Measurements from ENCODE around the gene SBSN.

The SBSN gene, protein sequence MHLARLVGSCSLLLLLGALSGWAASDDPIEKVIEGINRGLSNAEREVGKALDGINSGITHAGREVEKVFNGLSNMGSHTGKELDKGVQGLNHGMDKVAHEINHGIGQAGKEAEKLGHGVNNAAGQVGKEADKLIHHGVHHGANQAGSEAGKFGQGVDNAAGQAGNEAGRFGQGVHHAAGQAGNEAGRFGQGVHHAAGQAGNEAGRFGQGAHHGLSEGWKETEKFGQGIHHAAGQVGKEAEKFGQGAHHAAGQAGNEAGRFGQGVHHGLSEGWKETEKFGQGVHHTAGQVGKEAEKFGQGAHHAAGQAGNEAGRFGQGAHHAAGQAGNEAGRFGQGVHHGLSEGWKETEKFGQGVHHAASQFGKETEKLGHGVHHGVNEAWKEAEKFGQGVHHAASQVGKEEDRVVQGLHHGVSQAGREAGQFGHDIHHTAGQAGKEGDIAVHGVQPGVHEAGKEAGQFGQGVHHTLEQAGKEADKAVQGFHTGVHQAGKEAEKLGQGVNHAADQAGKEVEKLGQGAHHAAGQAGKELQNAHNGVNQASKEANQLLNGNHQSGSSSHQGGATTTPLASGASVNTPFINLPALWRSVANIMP

GRCh38 chr19:35528218-35529038 is at the start of gene SBSN:
Gene SBSN (minus strand): TSS chr19:35528311. CDS start chr19:35528281, 30 bp downstream.
- no peak for DNase-seq (ENCODE audit: low spot score)

DNA sequence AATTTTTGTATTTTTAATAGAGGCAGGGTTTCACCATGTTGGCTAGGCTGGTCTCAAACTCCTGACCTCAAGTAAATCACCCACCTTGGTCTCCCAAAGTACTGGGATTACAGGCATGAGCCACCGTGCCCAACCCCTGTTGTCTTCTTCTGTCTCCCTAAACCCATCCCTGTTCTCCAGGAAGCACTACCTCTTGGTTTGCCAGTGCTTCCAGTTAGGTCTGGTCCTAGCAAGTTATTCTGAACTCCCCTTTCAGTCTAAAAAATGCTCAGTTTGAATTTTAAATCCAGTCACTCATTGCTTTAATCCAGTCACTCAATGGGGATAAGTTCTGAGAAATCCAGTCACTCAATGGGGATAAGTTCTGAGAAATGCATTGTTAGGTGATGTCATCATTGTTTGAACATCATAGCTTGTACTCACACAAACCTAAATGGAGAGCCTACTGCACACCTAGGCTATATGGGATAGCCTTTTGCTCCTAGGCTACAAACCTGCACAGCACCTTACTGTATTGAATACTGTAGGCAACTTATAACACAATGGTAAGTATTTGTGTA is 43.4 kb upstream of the SBSN start:
- DNase-seq (ENCODE audit: low spot score) = no peak

- DNase-seq (ENCODE audit: low spot score) = no peak
Measured at GRCh38 chr19:35569281-35569781, 41.2 kb upstream of the SBSN start.

GRCh38 chr19:35566738-35567137 is 38.6 kb upstream of the SBSN start:
- no peak for DNase-seq (ENCODE audit: low spot score)

- DNase-seq (ENCODE audit: low spot score) = no peak
Measured at GRCh38 chr19:35565016-35565856, 37.1 kb upstream of the SBSN start.

GRCh38 chr19:35563207-35563829 is 35.2 kb upstream of the SBSN start, which contains the start of gene ATP4A:
Gene ATP4A (minus strand): TSS chr19:35563658. CDS start chr19:35563629, 29 bp downstream.
- no peak for DNase-seq (ENCODE audit: low spot score)

DNA sequence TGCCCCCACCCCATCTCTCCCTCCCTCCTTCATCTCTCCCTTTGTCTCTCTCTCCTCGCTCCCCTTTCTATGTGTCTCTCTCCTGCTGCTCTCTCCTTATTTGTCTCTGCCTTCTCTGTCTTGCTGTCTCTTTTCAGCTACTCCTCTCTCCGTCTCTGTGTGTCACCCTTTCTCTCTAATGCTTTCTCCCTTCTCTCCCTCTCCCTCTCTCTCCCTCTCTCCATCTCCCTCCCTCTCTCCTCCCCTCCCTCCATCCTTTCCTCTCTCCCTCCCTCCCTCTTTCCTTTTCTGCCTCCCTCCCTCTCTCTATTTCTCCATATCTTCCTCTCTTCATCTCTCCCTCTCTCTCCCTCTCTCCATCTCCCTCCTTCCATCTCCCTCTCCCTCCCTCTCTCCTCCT is 34.7 kb upstream of the SBSN start:
- DNase-seq (ENCODE audit: low spot score) = no peak

DNA sequence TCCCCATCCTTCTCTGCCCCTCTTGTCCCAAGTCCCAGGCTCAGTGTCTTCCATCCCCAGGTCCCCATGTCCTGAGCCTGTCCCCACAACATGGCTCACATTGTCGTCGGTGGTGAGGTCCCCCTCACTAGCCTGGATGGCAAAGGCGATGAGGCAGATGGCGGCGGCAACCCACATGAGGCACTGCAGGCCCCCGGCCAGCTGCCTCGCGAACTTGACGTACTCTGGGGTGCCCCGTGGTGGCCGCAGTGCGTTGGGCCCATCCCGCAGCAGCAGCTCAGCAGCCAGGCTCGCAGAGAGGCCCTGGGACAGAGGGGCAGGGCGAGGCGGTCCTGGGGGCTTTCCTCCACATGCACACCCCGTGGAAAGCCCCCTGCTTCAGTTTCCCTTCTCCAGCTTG is 34.2 kb upstream of the SBSN start:
- no peak for DNase-seq (ENCODE audit: low spot score)

GRCh38 chr19:35561436-35561835 is 33.3 kb upstream of the SBSN start:
- no peak for DNase-seq (ENCODE audit: low spot score)

- DNase-seq (ENCODE audit: low spot score) = no peak
Measured at GRCh38 chr19:35560677-35561076, 32.6 kb upstream of the SBSN start.

GRCh38 chr19:35560271-35560670 is 32.2 kb upstream of the SBSN start:
- no peak for DNase-seq (ENCODE audit: low spot score)

DNA sequence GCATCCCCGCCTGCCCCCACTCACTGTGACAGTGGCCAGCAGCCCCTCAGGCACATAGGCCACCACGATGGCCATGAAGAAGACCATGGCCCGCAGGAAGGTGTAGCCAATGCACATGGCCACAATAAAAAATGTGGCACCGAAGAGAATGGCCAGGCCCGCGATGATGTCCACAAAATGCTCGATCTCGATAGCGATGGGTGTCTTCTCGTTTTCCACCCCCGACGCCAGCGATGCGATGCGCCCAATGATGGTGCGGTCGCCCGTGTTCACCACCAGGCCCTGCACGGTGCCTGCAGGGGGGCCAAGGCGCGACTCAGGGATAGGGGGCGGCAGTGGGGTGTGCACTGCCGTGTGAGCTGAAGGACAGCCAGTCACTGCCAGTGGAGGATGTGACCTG is 31.7 kb upstream of the SBSN start:
- no peak for DNase-seq (ENCODE audit: low spot score)

DNA sequence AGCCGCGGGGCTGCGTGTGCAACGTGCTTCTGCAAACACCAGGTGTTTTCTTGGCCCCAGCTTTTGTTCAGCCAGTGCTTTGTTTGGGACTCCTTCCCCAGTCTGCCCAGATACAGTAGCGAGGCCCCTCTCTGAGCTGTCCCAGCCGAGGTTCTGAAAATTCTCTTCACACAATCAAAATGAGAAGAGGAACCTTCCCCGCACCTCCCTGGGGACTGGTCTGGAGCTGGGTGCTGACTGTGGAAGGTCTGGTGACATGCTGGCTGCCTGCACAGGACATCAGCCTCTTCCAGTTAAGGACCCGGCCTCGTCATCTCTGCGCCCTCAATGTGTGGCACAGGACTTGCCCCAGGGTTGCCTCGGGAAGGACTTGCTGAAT is 31.2 kb upstream of the SBSN start:
- no peak for DNase-seq (ENCODE audit: low spot score)

GRCh38 chr19:35558400-35559280 is 30.5 kb upstream of the SBSN start:
- DNase-seq (ENCODE audit: low spot score) = no peak

- DNase-seq (ENCODE audit: low spot score) = peak; percentile 49
Measured at GRCh38 chr19:35557539-35558399, 29.7 kb upstream of the SBSN start.

- no peak for DNase-seq (ENCODE audit: low spot score)
Measured at GRCh38 chr19:35556846-35557538, 28.9 kb upstream of the SBSN start.

GRCh38 chr19:35556025-35556590 is 28.0 kb upstream of the SBSN start:
- no peak for DNase-seq (ENCODE audit: low spot score)

Measured in hematopoietic multipotent progenitor cell treated with erythropoietin and hydrocortisone succinate and interleukin-3 and kit ligand, for 15 days (in vitro differentiated cells).